Testis (tissue), 3 donors: ENCODE results near the gene MID1. TPM values are rescaled to one million over a fixed set of nuclear protein-coding genes. Genes with fewer than 3 reads are reported as not detected.

Experiments
- DNase-seq: peaks from one replicate; pipeline ENCODE4 v3.0.0-alpha.2; 2019
- H3K27ac ChIP-seq, 2 donors: fragments of 200-600 bp; sonication (generic); one replicate each; pipeline ENCODE4 v1.5.1; 2019
- H3K27me3 ChIP-seq: fragments of 200-600 bp; sonication (generic); one replicate; pipeline ENCODE4 v1.5.1; 2019
- H3K36me3 ChIP-seq: fragments of 200-600 bp; sonication (generic); one replicate; pipeline ENCODE4 v1.5.1; 2017; ENCODE audit warnings: low read depth; ENCODE audit errors: missing control alignments
- H3K4me1 ChIP-seq: fragments of 200-600 bp; sonication (generic); one replicate; pipeline ENCODE4 v1.5.1; 2019
- H3K4me3 ChIP-seq, 2 donors: fragments of 200-600 bp; sonication (generic); one replicate each; pipeline ENCODE4 v1.5.1; 2017 to 2019
- H3K9me3 ChIP-seq: fragments of 200-600 bp; sonication (generic); one replicate; pipeline ENCODE4 v1.5.1; 2017
- POLR2A ChIP-seq: fragments of 450-650 bp; IDR thresholded peaks from one replicate; pipeline ENCODE4 v1.6.1; 2017; ENCODE audit warnings: antibody characterized with exemption, mild to moderate bottlenecking, moderate library complexity
- WGBS, 2 donors: methylation state at CpG; one replicate each; pipeline ENCODE4 v1.1.5; 2018; 5-methylcytosine and 5-hydroxymethylcytosine counted together
- intact Hi-C: fragments of 100-400 bp; cut with DNase I; formaldehyde crosslinking; loops from one replicate; pipeline ENCODE4 v1.15.1; 2023; ENCODE audit warnings: low total_unique reads
- polyA plus RNA-seq: library from polyadenylated mRNA; stranded (reverse); fragments of 350-450 nt; fragmentation: Illumina TruSeq; extraction: RNeasy Lipid Tissue Mini Kit (QIAGEN cat#74804); gene quantifications from one replicate; pipeline ENCODE4 v1.2.3, GENCODE V29; 2014; ENCODE audit warnings: low read depth, low replicate concordance; ENCODE audit not compliant: insufficient read depth
- total RNA-seq, 2 donors: library from RNA; depleted of rRNA; stranded (reverse); fragments of >200 nt; gene quantifications; one replicate each; pipeline ENCODE4 v1.2.3, GENCODE V29; 2016
- TF ChIP-seq, protein P1 (sequence below), 3 experiments: fragments of 450-650 bp in 2 of 3; fragments of 200-600 bp in 1 of 3; sonication (generic) in 1 of 3; IDR thresholded peaks; one replicate each; pipeline ENCODE4 v1.5.1; 2016 to 2019; ENCODE audit warnings: antibody characterized with exemption in 3 of 3, mild to moderate bottlenecking in 2 of 3, moderate library complexity in 1 of 3

The MID1 gene
- total and polyA plus RNA-seq, 3 donors from 2014 or later = 10.3 to 34.6 (median 18.3) TPM

DNA sequence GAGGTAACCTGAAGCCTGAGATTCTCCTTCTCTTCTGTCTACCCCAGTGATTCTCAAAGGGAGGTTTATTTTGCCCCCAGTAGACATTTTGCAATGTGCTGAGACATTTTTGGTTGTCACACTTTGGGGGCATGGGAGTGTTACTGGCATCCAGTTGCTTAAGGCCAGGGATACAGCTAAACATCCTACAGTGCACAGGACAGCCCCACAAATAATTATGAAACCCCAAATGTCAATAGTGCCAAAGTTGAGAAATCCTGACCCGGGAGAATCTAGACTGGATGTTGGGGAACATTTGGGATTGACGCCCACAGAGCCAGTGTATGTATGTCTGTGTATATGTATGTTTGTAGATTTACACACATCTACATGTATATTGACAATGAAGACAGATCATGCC is 13.2 kb downstream of the MID1 start:
- DNase-seq = no peak
- WGBS, 2 donors = 100% methylated on average over 2 of the region's 2 CpGs
- TF ChIP-seq, protein P1, sequence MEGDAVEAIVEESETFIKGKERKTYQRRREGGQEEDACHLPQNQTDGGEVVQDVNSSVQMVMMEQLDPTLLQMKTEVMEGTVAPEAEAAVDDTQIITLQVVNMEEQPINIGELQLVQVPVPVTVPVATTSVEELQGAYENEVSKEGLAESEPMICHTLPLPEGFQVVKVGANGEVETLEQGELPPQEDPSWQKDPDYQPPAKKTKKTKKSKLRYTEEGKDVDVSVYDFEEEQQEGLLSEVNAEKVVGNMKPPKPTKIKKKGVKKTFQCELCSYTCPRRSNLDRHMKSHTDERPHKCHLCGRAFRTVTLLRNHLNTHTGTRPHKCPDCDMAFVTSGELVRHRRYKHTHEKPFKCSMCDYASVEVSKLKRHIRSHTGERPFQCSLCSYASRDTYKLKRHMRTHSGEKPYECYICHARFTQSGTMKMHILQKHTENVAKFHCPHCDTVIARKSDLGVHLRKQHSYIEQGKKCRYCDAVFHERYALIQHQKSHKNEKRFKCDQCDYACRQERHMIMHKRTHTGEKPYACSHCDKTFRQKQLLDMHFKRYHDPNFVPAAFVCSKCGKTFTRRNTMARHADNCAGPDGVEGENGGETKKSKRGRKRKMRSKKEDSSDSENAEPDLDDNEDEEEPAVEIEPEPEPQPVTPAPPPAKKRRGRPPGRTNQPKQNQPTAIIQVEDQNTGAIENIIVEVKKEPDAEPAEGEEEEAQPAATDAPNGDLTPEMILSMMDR (IDR thresholded peaks at IDR 0.05) = no peak
- no peak for TF ChIP-seq POLR2A
- H3K36me3 ChIP-seq = no peaks in the 10 kb centered on the region
- H3K4me1 ChIP-seq = peaks cover 10% of the 10 kb centered on the region
- no peaks in the 10 kb centered on the region for H3K27me3 ChIP-seq
- H3K27ac ChIP-seq = no peak overlapping the region
- no peaks in the 10 kb centered on the region for H3K9me3 ChIP-seq
- no peak overlapping the region for H3K4me3 ChIP-seq
- intact Hi-C loops = no loop called here

DNA sequence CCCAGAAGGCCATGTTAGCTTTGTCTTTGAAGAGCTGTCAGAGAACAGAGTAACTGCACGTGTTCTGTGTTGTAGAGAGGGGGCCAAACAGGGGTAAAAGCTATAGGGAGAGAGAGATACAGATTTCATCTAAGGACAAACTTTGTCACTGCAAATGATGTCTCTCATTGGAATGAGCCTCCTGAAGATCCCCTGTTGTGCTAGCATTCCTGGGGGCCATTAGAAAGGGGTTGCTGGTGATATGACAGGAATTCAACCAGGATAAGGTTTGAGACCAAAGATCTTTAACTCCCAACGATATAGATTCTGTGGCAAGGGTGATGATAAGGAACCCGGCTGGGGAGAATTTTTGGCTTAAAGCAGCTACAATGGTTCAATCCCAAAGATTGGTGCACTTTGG is 16.8 kb downstream of the MID1 start:
- H3K9me3 ChIP-seq = no peaks in the 10 kb centered on the region
- H3K36me3 ChIP-seq = no peaks in the 10 kb centered on the region
- DNase-seq = no peak
- no peak overlapping the region for H3K27ac ChIP-seq
- no peak overlapping the region for H3K4me3 ChIP-seq
- peaks cover 5% of the 10 kb centered on the region for H3K4me1 ChIP-seq
- 62 to 78% methylated on average over 3 of the region's 3 CpGs for WGBS, 2 donors
- intact Hi-C loops = no loop called here
- H3K27me3 ChIP-seq = no peaks in the 10 kb centered on the region
- no peak for TF ChIP-seq POLR2A

DNA sequence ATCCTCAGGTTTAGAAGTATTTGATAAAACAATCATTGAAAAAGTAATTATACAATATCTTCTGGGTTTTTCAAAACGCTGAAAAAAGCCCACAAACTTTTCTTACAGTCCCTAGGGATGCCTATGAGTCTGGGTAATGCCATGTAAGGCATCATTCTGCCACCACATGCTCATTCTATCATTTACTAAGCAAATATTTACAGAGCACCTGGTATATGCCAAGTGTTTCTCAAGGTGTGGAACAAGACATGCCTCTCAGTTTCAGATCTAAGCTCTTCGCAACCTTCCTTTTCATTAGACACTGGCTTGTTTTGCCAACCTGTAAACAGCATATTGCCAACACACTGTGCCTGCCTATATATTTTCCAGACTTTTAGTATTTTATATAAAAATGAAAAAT is 17.7 kb downstream of the MID1 start:
- intact Hi-C loops = no loop called here
- TF ChIP-seq POLR2A = no peak
- TF ChIP-seq, protein P1 (IDR thresholded peaks at IDR 0.05) = no peak
- Histone ChIP-seq H3K4me3 (no peak overlapping the region), H3K4me1 (peaks cover 13% of the 10 kb centered on the region), H3K27ac (no peak overlapping the region), H3K9me3 (no peaks in the 10 kb centered on the region), H3K36me3 (no peaks in the 10 kb centered on the region), H3K27me3 (no peaks in the 10 kb centered on the region)
- WGBS, 2 donors = 75 to 80% methylated on average over 2 of the region's 2 CpGs
- no peak for DNase-seq

DNA sequence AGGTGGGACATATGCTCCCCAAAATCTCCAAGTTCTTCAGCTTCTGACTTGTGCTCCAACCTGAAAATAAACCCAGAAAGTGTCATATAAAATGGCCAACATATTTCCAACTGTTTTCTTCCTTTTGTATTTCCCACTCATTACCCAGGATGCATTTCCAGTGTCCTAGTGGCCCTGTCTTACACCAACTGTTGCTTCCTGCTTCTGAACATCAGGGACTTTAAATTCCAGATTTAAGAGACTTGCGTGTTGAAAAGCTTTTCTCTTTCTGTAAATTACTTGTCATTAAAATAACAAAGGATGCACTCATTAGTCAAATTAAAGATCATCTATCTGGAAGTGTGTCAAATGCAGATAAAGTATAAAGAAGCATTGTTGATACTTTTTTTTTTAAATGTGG is 19.9 kb downstream of the MID1 start:
- H3K27ac ChIP-seq = no peak overlapping the region
- WGBS, 2 donors = 42 to 53% methylated on average over 1 of the region's 1 CpG
- intact Hi-C loops = no loop called here
- no peaks in the 10 kb centered on the region for H3K27me3 ChIP-seq
- peaks cover 13% of the 10 kb centered on the region for H3K4me1 ChIP-seq
- H3K4me3 ChIP-seq = no peak overlapping the region
- DNase-seq = no peak
- H3K9me3 ChIP-seq = no peaks in the 10 kb centered on the region
- TF ChIP-seq, protein P1 (IDR thresholded peaks at IDR 0.05) = no peak
- no peak for TF ChIP-seq POLR2A
- H3K36me3 ChIP-seq = no peaks in the 10 kb centered on the region

GRCh38 chrX:10598540-10598939 is 21.8 kb downstream of the MID1 start:
- H3K36me3 ChIP-seq = no peaks in the 10 kb centered on the region
- no peak overlapping the region for H3K27ac ChIP-seq
- H3K9me3 ChIP-seq = no peaks in the 10 kb centered on the region
- peak; percentile 71 for DNase-seq
- H3K27me3 ChIP-seq = no peaks in the 10 kb centered on the region
- no peak for TF ChIP-seq POLR2A
- TF ChIP-seq, protein P1 (IDR thresholded peaks at IDR 0.05) = no peak
- 31 to 36% methylated on average over 2 to 4 of the region's 5 CpGs for WGBS, 2 donors
- H3K4me1 ChIP-seq = peaks cover 10% of the 10 kb centered on the region
- intact Hi-C loops = no loop called here
- H3K4me3 ChIP-seq = no peak overlapping the region
